Panc1 (cell line): ENCODE results near the gene ARFGEF2. TPM values are rescaled to one million over a fixed set of nuclear protein-coding genes. Genes with fewer than 3 reads are reported as not detected.
A peak's percentile ranks its signal among the peaks of the same experiment; 100 is the strongest.
"Not testable (repeated sequence)": the region's sequence is repeated elsewhere in the genome, so short reads cannot be mapped to it uniquely, and the experiment has no call there.

Experiments
- ATAC-seq: fragments of 200-7000 bp; cut with Tn5 transposase; 2 replicates; pipeline ENCODE4 v1.9.1; 2020; ENCODE audit warnings: mild to moderate bottlenecking, moderate library complexity
- BruUV-seq: library from RNA; stranded (reverse); fragments of 400-500 nt; replicated peaks from 2 replicates; lab custom pipeline; 2021; lab: Mats Ljungman, UMichigan
- CTCF ChIA-PET: fragments of 300-600 bp; sonication (Branson Sonifier 250); formaldehyde crosslinking; loops from one replicate; lab custom pipeline; 2022; ENCODE audit warnings: antibody characterized with exemption; lab: Charles Lee
- POLR2A ChIA-PET: fragments of 300-600 bp; sonication (Branson Sonifier 250); formaldehyde crosslinking; loops from one replicate; lab custom pipeline; 2022; ENCODE audit warnings: antibody characterized with exemption; lab: Charles Lee
- DNase-seq: peaks from one replicate; pipeline ENCODE4 v3.0.0-alpha.2; 2010; ENCODE audit warnings: low read depth, low spot score
- H3K27ac ChIP-seq: 2 replicates; pipeline ENCODE4 v1.5.1; 2011; ENCODE audit warnings: mild to moderate bottlenecking, low read length, inconsistent platforms
- H3K27me3 ChIP-seq: fragments of 200-500 bp; sonication (Bioruptor generic); 2 replicates; pipeline ENCODE4 v1.6.0; 2014; ENCODE audit warnings: low read length, inconsistent platforms; ENCODE audit not compliant: control insufficient read depth, insufficient read depth
- H3K36me3 ChIP-seq: fragments of 200-500 bp; sonication (Bioruptor generic); 2 replicates; pipeline ENCODE4 v1.5.1; 2014; ENCODE audit warnings: inconsistent platforms, mild to moderate bottlenecking, low read length, moderate library complexity; ENCODE audit not compliant: control insufficient read depth, insufficient read depth
- H3K4me1 ChIP-seq: 2 replicates; pipeline ENCODE4 v1.5.1; 2011; ENCODE audit warnings: inconsistent platforms, mild to moderate bottlenecking, low read length, moderate library complexity; ENCODE audit not compliant: control insufficient read depth, insufficient read depth
- H3K4me3 ChIP-seq, 2 experiments: 2 replicates each; pipeline ENCODE4 v1.5.1; 2011 to 2012; ENCODE audit warnings: low read depth in 2 of 2, low read length in 2 of 2, mild to moderate bottlenecking in 2 of 2, inconsistent platforms in 1 of 2, moderate library complexity in 1 of 2
- H3K9me3 ChIP-seq: fragments of 200-500 bp; sonication (Bioruptor generic); 2 replicates; pipeline ENCODE4 v1.5.1; 2014; ENCODE audit warnings: low read depth, mild to moderate bottlenecking, inconsistent platforms, low read length, moderate library complexity; ENCODE audit not compliant: control insufficient read depth, insufficient read depth
- POLR2AphosphoS5 ChIP-seq: IDR thresholded peaks from 2 replicates; pipeline ENCODE4 v1.6.1; 2012; ENCODE audit warnings: mild to moderate bottlenecking, low read depth, low read length, moderate library complexity
- SIN3A ChIP-seq: IDR thresholded peaks from 2 replicates; pipeline ENCODE4 v1.6.1; 2012; ENCODE audit warnings: low read depth, mild to moderate bottlenecking, low read length, moderate library complexity, borderline replicate concordance; ENCODE audit not compliant: insufficient read depth
- TCF7L2 ChIP-seq: IDR thresholded peaks from 2 replicates; pipeline ENCODE4 v1.6.1; 2011; ENCODE audit warnings: mild to moderate bottlenecking, low read depth, low read length, inconsistent platforms
- in situ Hi-C: cut with HindIII; loops from 2 replicates; pipeline ENCODE4 v1.10.0; 2016; ENCODE audit warnings: low sequenced_read_pairs, low pct_unique_long_range_greater_than_20kb
- intact Hi-C: fragments of 100-400 bp; cut with micrococcal nuclease; formaldehyde crosslinking; loops from one replicate; pipeline ENCODE4 v1.10.0; 2022; ENCODE audit not compliant: unreplicated experiment
- total RNA-seq: library from RNA; stranded (reverse); gene quantifications from one replicate; pipeline ENCODE4 v1.2.1, GENCODE V29; 2021; ENCODE audit not compliant: unreplicated experiment
- TF ChIP-seq, protein P1 (sequence below): fragments of 450-650 bp; IDR thresholded peaks from 2 replicates; pipeline ENCODE4 v1.5.1; 2017; ENCODE audit warnings: mild to moderate bottlenecking
- TF ChIP-seq, protein P2 (sequence below), 2 experiments: IDR thresholded peaks; 2 replicates each; pipeline ENCODE4 v1.6.1; 2011 to 2012; ENCODE audit warnings: low read depth in 2 of 2, control low read depth in 1 of 2, low read length in 1 of 2, mild to moderate bottlenecking in 1 of 2, moderate library complexity in 1 of 2; ENCODE audit not compliant: insufficient read depth in 1 of 2

ARFGEF2 gene
- total RNA-seq, 1 experiment from 2014 or later = 36.6 TPM

DNA sequence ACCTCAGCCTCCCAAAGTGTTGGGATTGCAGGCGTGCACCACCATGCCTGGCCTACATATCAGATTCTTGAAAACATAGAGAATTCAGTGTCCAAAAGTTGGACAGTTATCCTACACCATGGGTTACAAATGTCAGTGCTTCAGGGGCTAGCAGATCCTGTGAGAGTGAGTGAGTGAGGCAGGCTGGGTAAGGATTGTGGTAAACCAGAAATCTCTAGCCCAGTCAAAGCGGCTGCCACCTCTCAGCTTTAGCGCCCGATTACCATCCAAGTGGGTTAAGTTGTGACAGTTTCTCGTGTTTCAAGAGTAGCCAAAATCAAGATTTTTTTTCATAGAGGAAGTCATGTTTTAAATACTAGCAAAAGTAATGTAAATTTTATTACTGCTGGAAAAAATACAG, 102.7 kb downstream of the ARFGEF2 start:
- Histone ChIP-seq H3K4me3 (no peak overlapping the region), H3K4me1 (no peaks in the 10 kb centered on the region), H3K36me3 (peaks cover 11% of the 10 kb centered on the region), H3K27ac (no peak overlapping the region), H3K9me3 (no peaks in the 10 kb centered on the region), H3K27me3 (no peaks in the 10 kb centered on the region)
- BruUV-seq = no TSS peak
- ATAC-seq (no peak), DNase-seq (no peak)
- CTCF ChIA-PET = interaction anchor here (0.7 kb wide), 1 partner anchor 93 kb away, joined by 3 read pairs; no protein-coding TSS in a partner anchor
- in situ Hi-C loops (no loop called here), intact Hi-C loops (no loop called here)
- no peak for TF ChIP-seq SIN3A
- TF ChIP-seq, protein P1, sequence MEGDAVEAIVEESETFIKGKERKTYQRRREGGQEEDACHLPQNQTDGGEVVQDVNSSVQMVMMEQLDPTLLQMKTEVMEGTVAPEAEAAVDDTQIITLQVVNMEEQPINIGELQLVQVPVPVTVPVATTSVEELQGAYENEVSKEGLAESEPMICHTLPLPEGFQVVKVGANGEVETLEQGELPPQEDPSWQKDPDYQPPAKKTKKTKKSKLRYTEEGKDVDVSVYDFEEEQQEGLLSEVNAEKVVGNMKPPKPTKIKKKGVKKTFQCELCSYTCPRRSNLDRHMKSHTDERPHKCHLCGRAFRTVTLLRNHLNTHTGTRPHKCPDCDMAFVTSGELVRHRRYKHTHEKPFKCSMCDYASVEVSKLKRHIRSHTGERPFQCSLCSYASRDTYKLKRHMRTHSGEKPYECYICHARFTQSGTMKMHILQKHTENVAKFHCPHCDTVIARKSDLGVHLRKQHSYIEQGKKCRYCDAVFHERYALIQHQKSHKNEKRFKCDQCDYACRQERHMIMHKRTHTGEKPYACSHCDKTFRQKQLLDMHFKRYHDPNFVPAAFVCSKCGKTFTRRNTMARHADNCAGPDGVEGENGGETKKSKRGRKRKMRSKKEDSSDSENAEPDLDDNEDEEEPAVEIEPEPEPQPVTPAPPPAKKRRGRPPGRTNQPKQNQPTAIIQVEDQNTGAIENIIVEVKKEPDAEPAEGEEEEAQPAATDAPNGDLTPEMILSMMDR = no peak
- TF ChIP-seq, protein P2, sequence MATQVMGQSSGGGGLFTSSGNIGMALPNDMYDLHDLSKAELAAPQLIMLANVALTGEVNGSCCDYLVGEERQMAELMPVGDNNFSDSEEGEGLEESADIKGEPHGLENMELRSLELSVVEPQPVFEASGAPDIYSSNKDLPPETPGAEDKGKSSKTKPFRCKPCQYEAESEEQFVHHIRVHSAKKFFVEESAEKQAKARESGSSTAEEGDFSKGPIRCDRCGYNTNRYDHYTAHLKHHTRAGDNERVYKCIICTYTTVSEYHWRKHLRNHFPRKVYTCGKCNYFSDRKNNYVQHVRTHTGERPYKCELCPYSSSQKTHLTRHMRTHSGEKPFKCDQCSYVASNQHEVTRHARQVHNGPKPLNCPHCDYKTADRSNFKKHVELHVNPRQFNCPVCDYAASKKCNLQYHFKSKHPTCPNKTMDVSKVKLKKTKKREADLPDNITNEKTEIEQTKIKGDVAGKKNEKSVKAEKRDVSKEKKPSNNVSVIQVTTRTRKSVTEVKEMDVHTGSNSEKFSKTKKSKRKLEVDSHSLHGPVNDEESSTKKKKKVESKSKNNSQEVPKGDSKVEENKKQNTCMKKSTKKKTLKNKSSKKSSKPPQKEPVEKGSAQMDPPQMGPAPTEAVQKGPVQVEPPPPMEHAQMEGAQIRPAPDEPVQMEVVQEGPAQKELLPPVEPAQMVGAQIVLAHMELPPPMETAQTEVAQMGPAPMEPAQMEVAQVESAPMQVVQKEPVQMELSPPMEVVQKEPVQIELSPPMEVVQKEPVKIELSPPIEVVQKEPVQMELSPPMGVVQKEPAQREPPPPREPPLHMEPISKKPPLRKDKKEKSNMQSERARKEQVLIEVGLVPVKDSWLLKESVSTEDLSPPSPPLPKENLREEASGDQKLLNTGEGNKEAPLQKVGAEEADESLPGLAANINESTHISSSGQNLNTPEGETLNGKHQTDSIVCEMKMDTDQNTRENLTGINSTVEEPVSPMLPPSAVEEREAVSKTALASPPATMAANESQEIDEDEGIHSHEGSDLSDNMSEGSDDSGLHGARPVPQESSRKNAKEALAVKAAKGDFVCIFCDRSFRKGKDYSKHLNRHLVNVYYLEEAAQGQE (IDR thresholded peaks at IDR 0.05; ENCODE audit: insufficient read depth in 1 of 2, low read depth in 2 of 2, low read length in 1 of 2) = no peak
- TF ChIP-seq POLR2AphosphoS5 = no peak
- TF ChIP-seq TCF7L2 = no peak
- POLR2A ChIA-PET = no interaction called here

- H3K27me3 ChIP-seq, DNase-seq, POLR2A ChIA-PET, H3K4me1 ChIP-seq, ATAC-seq, H3K27ac ChIP-seq, H3K4me3 ChIP-seq, in situ Hi-C loops, CTCF ChIA-PET, BruUV-seq, H3K9me3 ChIP-seq, H3K36me3 ChIP-seq, intact Hi-C loops: not testable (repeated sequence)
These were observed 106.7 kb downstream of the ARFGEF2 start for GRCh38 chr20:49028177-49028576.

- peaks cover 8% of the 10 kb centered on the region for H3K36me3 ChIP-seq
- no peak for TF ChIP-seq TCF7L2
- TF ChIP-seq, protein P1 = peak; percentile 65
- intact Hi-C loops = no loop called here
- DNase-seq = no peak
- H3K27ac ChIP-seq = no peak overlapping the region
- BruUV-seq = no TSS peak
- H3K4me1 ChIP-seq = no peaks in the 10 kb centered on the region
- no peak overlapping the region for H3K4me3 ChIP-seq
- POLR2A ChIA-PET = interaction anchor here (0.7 kb wide), 1 partner anchor 35 kb away, joined by 3 read pairs; no protein-coding TSS in a partner anchor
- in situ Hi-C loops = no loop called here
- no peaks in the 10 kb centered on the region for H3K9me3 ChIP-seq
- peak; percentile 82 for ATAC-seq
- no peaks in the 10 kb centered on the region for H3K27me3 ChIP-seq
- CTCF ChIA-PET = interaction anchor here (0.7 kb wide), 1 partner anchor 371 kb away, joined by 3 read pairs; no protein-coding TSS in a partner anchor
These were observed 107.2 kb downstream of the ARFGEF2 start for GRCh38 chr20:49028684-49029083.
